Measurements from ENCODE around the gene CHD2.

GRCh38 chr15:93028111-93028631 lies 128.0 kb downstream of the CHD2 start:
- no peak for TF ChIP-seq EZH2phosphoT487 (IDR thresholded peaks at IDR 0.05; ENCODE audit: insufficient read depth, low read depth)
- no peak for TF ChIP-seq EZH2 (IDR thresholded peaks at IDR 0.05; ENCODE audit: insufficient read depth, poor library complexity, severe bottlenecking)

Measured in GM23248 (cell line).